Stimulated activated CD8-positive, alpha-beta memory T cell treated with anti-CD3 and anti-CD28 coated beads, Interleukin-4, amount 100 ng/mL, for 4 hours (primary cell): ENCODE measurements around the gene MMP15.
"Not testable (repeated sequence)": the region's sequence is repeated elsewhere in the genome, so short reads cannot be mapped to it uniquely, and the experiment has no call there.

Experiments used
- DNase-seq, 2 donors: peaks; one replicate each; pipeline ENCODE4 v3.0.0-alpha.2; 2020; ENCODE audit warnings: low read depth in 2 of 2, low spot score in 1 of 2

MMP15 gene

DNA sequence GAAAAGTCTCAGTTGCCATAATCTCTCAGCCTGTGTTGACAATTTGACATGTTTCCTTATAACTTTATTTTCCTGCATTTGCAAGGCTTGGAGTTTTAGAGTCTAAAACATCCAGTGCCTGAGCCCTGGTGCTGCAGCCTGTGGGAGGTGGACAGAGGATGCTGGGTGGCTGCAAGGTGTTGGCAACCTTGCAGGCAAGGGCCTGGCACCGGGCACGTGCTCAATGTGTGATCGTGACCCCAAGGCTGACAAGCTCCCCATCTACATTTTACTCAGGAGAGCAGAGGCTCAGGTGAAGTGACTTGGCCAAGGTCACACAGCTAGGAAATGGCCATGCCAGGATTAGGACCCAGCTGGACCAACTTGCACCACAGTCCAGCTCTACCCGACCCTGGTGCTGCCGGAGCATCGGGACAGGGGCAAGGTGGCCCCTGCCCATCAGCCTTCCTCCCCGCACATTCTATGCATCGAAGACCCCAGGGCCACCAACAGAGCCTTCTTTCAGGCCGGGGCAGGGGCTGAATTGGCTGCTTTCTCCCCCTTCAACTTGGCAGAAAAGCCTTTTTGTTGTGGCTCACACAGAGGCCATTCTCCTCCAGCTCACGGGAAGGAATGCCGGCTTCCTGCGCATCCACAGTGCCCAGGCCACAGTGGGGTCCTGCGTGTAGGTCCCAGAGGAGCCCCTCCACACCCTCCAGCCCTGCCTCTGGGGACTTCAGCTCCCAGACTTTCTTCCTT is 23.1 kb downstream of the MMP15 start:
- DNase-seq = no peak

DNA sequence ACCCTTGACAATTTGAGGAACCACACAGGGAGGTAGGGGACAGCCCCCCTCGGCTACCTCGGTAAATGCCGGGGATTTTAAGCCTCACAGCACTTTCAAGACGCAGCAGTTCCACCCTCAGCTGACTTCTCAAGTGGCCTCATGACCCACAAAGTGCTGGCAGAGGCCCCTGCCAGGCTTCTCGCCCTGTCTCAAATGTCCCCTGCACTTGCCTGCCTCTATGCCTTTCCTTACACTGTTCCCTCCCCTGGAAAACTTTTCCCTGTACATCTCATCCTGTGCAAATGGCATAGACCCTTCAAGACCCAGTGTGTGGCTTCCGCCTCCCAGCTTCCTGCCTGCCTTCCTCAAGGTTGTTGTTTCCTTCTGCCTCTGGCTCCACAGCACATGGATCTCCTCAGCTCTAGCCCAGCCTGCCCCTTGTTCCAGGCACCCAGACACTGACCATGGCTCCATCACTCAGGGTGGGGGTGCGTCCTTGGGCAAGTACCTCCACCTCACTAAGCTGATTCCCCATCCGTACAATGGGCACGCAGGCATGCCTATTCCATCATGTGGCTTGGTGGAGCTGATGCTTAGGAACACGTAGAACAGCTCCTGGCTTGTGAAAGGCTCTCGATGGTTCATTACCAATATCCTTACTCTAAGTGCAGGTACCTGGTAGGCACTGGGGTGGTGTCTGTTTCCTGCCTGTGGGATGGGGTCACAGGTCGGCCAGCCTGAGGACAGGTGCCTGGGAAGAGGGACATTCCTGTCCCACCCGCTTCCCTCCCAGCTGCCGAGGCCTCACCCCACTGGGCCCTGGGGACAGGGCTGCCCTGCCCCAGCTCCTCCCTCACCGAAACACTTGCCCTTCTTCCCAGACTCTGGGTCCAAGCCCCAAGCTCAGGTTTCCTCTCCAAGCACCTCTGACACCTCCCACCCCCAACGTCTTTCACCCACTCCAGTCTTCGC is 24.0 kb downstream of the MMP15 start:
- DNase-seq = no peak

DNA sequence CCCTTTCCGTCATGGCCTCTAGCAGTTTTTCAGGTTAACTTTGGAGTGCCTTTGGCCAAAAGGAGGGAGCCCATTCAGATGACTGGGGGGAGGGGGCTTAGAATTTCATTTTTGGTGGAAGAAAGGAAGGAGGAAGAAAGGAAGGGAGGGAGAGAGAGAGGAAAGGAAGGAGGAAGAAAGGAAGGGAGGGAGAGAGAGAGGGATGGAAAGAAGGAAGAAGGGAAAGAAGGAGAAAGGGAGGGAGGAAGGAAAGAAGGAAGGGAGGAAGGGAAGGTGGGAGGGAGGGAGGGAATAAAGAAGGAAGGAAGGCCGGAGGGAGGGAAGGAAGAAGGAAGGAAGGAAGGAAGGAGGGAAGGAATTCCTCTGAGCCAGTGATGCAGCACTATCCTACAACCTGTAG is 25.7 kb downstream of the MMP15 start:
- no peak for DNase-seq

DNA sequence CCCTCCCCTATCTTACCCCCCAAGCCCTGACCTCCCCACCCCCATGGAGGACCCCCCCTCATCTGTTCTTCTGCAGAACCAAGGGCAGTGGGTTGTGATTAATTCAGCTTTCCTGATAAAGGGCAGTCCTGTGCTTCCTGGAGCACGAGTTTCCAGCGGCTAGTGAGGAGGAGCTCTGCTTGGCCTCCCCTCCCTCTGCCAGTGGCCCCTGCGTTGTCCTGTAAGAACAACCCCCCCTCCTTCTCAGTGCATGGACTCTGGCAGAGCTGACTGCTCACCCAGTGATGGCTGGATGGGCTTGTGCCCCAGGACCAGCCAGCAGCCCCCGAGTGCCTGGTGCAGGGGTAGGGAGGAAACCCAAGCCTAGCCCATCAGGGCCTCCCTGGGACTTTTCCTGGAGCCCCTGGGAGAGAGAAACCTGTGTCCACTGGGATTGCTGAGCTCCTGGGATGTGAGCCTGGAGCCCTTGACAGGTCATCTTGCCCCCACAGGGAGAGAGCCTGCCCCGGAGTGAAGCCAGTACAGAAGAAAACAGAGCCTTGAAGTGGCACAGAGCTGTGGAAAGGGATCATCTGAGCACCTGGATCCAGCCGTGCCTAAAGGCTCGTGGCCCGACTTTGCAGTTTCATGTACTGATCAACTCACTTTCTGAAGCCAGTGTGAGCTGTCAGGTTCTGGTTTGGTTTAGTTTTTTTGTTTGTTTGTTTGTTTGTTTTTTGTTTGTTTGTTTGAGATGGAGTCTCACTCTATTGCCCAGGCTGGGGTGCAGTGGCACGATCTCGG is 26.5 kb downstream of the MMP15 start:
- no peak for DNase-seq

DNA sequence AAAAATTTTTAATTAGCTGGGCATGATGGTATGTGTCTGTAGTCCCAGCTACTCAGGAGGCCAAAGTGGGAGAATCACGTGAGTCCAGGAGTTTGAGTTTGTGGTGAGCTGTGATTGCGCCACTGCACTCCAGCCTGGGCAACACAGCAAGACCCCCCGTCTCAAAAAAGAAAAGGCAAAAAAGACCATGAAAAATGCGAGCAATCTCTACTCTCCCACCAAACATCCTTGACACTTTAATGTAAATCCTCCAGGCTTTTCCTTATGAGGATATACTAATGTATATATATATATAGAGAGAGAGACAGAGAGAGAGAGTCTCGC is 28.1 kb downstream of the MMP15 start:
- no peak for DNase-seq

DNA sequence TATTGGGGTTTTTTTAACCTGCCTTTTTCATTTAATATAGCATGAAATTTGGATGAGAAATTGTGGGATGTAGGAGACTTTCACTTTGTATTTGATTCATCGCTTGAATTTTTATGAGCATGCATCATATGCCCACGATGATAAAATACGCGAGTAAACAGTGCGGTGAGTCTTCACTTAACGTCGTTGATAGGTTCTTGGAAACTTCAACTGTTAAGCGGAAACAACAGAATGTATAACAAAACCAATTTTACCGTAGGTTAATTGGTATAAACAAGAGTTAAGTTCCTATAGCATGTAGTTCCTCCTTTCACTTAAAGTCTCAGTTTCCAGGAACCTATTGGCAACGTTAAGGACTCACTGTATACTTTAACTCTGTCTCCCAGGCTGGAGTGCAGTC is 28.7 kb downstream of the MMP15 start:
- DNase-seq = no peak

DNA sequence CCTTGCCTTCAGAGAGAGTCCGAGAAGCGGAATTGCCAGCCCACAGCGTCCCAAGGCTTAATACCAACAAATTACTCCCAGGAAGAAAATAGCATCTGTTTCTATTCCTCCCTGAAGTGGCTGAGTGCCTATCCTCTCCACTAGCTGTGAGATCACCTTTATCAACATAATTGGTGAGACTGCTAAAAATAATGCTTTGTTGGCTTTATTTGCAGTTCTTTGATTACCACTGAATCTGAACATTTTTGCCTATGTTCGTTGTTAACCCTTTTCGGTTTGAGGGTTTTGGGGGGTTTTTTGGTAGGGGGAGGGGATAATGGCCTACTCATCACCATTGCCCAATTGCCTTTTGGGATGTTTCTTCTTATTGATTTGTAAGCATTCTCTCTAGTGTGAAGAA is 31.0 kb downstream of the MMP15 start:
- DNase-seq = no peak

DNA sequence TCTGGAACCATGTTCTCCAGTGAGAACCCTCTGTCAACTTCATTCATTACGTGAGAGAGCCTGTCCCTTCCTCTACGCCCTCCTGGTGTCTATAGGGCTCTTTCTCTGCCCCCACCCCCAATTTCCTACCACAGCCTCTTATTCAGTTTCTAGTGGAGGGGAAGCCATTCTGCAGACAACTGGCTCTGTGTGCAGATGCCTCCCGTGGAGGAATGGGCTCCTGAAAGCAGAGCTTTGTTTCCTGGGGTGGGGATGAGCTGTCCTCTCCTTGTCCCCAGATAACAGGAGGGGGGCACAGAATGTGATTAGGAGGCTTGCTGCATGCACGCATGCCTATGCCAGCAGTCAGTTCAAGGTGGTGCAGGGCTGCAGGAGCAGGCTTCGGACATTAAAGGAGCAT is 31.6 kb downstream of the MMP15 start:
- DNase-seq = no peak

DNA sequence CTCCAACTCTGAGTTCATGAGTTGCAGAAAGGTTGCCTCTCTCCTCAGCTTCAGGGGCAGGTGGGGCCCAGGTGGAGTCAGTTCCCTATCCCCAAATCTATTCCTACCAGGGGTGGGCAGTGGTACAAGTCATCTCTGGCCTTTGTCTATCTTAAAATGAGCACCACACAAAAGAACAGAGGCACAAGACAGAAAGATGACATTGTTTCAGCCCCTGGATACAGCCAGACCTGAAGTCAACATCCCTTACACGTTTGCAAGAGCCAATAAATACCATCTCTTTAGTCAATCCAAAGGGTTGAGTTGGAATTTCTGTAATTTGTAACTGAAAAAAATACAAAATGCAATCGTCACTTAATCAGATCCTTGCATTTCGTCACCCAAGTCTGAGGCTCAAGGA is 32.2 kb downstream of the MMP15 start:
- no peak for DNase-seq

DNA sequence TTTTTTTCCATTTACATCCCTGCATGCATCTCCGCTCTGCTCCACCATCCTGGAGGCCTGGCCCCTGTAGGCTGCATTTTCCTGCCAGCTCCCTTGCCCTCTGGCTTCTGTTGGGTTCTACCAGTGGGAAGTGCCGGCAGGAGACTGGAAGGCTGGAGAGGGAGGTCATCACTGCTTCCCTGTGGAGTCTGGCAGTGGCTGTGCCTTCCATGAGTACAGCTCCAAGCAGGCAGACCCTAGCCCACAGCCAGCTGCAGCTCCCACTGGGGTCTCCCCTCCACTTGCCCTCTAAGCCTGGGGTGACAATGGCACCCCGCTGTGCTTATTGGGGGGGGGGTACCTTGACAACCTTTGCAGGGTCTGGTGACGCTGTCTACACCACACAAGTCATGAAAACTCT is 37.3 kb downstream of the MMP15 start:
- DNase-seq = no peak

DNA sequence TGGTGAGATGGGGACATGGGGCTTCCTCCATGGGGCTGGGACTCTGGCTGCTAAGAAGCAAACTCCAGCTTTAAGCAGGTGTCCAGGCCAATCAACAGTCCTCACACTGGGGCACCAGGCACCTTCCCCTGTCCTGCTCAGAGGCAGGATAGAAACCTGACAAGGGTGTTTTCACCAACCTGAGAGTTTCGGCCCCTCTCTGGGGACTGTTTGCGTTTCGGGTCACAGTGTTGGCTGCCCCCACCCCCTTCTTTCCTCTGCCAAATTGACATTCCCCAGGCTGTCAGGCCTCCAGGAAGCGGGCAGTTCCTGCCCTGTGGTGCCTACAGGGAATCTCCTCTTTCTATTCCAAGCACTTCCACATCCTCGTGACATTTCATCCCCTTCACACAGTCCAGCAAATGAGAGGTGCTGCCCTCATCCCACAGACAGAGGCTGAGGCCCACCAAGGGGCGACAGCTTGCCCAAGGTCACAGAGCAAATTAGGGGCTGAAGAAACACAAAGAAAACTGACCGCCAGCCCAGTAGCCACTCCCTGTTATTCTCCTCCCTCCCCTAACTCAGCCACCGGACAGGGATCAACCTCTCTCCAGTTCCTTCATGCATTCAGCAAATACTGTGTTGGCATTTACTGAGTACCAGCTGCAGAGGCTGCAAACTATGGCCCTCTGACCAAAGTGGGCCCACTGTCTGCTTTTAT is 38.0 kb downstream of the MMP15 start:
- DNase-seq = no peak

DNA sequence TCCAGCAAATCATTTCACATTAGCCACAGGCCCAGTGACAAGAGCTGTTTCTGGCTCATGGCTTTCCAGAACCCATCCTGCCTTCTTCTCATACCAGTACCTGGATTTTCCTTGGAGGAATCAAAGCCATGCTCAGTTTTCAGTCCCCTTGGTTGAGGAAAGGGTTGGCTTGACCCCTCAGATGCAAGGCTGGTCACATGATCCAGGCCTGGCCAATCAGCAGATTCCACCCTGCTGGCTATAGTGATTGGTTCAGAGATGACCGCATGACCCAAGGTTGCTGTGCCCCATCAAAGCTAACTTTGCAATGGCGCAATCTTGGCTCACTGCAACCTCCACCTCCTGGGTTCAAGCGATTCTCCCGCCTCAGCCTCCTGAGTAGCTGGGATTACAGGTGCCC is 45.0 kb downstream of the MMP15 start:
- DNase-seq = no peak

DNA sequence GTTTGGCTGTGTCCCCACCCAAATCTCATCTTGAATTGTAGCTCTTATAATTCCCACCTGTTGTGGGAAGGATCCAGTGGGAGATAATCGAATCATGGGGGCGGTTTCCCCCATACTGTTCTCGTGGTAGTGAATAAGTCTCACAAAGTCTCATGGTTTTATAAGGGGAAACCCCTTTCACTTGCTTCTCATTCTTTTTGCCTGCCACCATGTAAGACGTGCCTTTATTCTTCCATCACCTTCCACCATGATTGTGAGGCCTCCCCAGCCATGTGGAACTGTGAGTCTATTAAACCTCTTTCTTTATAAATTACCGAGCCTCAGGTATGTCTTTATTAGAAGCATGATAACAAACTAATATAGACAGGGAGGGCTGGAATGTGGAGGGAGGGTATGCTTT is 46.6 kb downstream of the MMP15 start:
- not testable (repeated sequence) for DNase-seq

DNA sequence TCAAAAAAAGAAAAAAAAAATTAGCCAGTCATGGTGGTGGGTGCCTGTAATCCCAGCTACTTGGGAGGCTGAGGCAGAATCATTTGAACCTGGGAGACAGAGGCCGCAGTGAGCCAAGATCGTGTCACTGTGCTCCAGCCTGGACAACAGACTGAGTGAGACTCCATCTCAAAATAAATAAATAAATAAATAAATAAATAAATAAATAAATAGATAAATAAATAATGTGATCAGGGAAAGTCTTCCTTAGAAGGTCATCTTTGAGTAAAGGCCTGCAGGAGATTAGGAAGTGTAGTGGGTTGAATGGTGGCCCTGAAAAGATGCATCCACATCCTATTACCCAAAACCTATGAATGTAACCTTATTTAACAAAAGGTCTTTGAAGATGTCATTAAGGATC is 47.5 kb downstream of the MMP15 start:
- DNase-seq = not testable (repeated sequence)

DNA sequence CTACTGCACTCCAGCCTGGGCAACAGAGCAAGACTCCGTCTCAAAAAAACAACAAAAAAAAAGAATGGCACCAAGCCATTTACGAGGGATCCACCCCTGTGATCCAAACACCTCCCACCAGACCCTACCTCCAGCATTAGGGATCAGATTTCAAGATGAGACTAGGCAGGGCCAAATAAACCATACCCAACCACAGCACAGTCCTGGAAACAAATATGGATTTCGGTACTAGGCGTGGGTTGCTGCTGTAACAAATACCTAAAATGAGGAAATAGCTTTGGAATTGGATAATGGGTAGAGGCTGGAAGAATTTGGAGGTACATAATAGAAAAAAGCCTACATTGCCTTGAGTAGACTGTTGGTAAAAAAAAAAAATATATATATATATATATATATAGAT is 49.1 kb downstream of the MMP15 start:
- no peak for DNase-seq

DNA sequence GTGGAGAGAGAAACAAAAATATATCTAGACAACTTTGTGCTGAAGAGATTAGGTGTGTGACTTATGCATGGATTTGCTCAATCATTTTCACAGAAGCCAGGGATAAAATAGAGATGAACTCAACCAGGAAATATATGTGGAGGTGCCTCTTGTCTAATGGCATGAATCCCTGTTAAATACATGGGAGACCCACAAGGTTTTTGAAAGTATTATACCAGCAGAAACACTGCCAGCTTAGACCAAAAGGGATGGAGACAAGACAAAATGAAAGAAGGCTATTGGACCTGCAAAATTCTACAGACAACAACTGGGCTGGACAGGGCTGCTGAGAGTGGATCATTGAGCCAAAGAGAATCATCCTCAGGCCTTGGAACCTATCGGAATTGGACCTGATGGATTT is 51.0 kb downstream of the MMP15 start:
- no peak for DNase-seq

DNA sequence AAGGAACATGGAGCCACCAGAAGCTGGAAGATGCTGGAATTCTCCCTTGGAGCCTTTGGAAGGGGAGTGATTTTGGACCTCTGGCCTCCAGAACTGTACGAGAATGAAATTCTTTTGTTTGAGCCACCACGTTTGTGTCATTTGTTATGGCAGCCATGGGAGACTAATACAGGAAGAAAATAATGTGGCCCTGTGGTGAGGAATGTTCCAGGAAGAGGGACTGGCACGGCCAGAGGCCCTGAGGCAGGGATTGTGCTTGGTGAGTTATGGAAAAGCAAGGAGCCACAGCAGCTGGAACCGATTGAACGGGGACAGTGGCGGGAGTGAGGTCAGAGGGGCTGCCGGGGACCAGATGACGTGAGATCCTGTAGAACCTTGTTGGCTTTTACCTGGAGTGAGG is 52.2 kb downstream of the MMP15 start:
- no peak for DNase-seq

DNA sequence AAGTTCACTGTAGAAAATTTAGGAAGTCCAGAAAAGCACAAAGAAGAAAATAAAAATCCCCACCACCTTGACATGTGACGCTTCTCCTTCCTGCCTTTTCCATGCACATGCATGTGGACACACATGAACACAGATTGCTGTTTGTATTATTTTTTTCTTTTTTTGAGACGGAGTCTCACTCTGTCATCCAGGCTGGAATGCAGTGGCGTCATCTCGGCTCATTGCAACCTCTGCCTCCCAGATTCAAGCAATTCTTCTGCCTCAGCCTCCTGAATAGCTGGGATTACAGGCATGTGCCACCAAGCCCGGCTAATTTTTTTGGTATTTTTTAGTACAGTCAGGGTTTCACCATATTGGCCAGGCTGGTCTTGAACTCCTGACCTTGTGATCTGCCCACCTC is 55.1 kb downstream of the MMP15 start:
- not testable (repeated sequence) for DNase-seq

DNA sequence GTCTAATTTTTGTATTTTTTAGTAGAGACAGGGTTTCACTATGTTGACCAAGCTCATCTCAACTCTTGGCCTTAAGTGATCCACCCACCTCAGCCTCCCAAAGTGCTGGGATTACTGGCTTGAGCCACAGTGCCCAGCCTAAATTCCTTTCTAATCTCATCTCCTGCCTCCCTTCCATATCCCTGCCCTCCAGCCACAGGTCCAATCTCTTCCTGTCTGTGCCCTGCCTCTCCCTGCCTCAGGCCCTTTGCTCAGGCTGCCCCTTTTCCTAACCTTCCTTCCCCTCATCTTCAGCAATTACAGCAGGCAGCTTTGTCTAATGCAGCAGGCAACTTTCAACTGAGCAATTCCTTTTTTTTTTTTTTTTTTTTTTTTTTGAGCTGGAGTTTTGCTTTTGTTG is 56.8 kb downstream of the MMP15 start:
- DNase-seq = no peak

DNA sequence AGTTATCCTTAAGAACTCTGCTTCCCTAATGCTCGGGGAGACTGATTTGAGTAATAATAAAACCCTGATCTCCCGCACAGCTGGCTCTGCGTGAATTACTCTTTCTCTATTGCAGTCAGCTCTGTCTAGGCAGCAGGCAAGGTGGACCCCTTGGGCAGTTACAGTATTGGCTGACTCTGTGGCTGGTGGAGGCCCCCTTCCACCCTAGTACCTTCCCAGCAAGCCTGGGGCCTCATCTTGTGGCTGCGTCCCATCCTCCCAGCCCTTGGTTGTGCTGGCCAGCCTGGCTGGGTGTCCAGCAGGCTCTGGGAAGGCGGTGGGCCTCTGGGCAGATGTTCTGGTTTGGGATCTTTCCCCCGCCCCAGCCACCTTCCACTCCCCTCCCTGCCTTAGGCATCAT is 59.1 kb downstream of the MMP15 start:
- DNase-seq = no peak

DNA sequence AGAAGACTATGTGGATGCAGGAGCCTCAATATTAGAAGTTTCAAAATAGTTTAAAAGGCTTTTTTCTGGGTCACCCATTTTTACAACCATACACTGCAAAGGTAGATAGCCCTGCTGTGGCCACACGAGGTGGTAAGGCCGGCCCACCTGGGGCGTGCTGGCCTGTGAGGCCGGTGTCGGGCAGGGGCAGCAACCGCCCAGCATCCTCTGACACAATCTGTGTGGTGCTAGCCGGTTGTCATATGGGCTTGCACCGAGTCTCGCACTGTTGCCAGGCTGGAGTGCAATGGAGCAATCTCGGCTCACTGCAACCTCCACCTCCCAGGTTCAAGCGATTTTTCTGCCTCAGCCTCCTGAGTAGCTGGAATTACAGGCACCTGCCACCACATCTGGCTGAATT is 59.6 kb downstream of the MMP15 start:
- DNase-seq = no peak
